HepG2 (cell line): ENCODE measurements around the gene KPNA3. TPM values are rescaled to one million over a fixed set of nuclear protein-coding genes. Genes with fewer than 3 reads are reported as not detected.

ENCODE experiments used
- AKAP8 ChIP-seq: sonication (generic); formaldehyde crosslinking; IDR thresholded peaks from 2 replicates; pipeline ENCODE4 v1.5.1; 2020; ENCODE audit warnings: mild to moderate bottlenecking, missing genetic modification reagents
- EP300 ChIP-seq, 3 experiments: sonication (generic) in 1 of 3; formaldehyde crosslinking in 1 of 3; IDR thresholded peaks; 2 replicates each; pipeline versions ENCODE4 v1.5.1 to v1.6.1; 2011 to 2020; ENCODE audit warnings: low read depth in 2 of 3, low read length in 2 of 3, borderline replicate concordance in 1 of 3, improper control_type of control experiment in 1 of 3, mild to moderate bottlenecking in 1 of 3, missing genetic modification reagents in 1 of 3, moderate library complexity in 1 of 3
- HNF1B ChIP-seq: sonication (generic); formaldehyde crosslinking; IDR thresholded peaks from 2 replicates; pipeline ENCODE4 v1.5.1; 2020; ENCODE audit warnings: mild to moderate bottlenecking, moderate library complexity, missing genetic modification reagents
- HNRNPL ChIP-seq: fragments of 200-400 bp; formaldehyde crosslinking; IDR thresholded peaks from 2 replicates; pipeline ENCODE4 v1.6.1; 2017; ENCODE audit warnings: mild to moderate bottlenecking, low read depth, low read length
- KAT2B ChIP-seq: fragments of 150-350 bp; IDR thresholded peaks from 2 replicates; pipeline ENCODE4 v1.6.1; 2014; ENCODE audit warnings: low read depth, low read length, borderline replicate concordance
- KDM3A ChIP-seq: IDR thresholded peaks from 2 replicates; pipeline ENCODE4 v1.6.1; 2018; ENCODE audit warnings: low read depth, missing compliant biosample characterization
- LBX2 ChIP-seq: sonication (generic); formaldehyde crosslinking; IDR thresholded peaks from 2 replicates; pipeline ENCODE4 v1.5.0; 2020; ENCODE audit warnings: missing genetic modification reagents, mild to moderate bottlenecking, borderline replicate concordance
- MEF2D ChIP-seq: sonication (generic); formaldehyde crosslinking; IDR thresholded peaks from 2 replicates; pipeline ENCODE4 v1.5.1; 2020; ENCODE audit warnings: mild to moderate bottlenecking, missing genetic modification reagents
- MYC ChIP-seq: sonication (generic); formaldehyde crosslinking; IDR thresholded peaks from 2 replicates; pipeline ENCODE4 v1.9.0; 2021; ENCODE audit warnings: missing genetic modification reagents, borderline replicate concordance
- NFIB ChIP-seq: sonication (generic); formaldehyde crosslinking; IDR thresholded peaks from 2 replicates; pipeline ENCODE4 v1.9.0; 2021; ENCODE audit warnings: missing genetic modification reagents, mild to moderate bottlenecking, borderline replicate concordance
- NONO ChIP-seq, 2 experiments: fragments of 450-650 bp in 1 of 2; sonication (generic) in 1 of 2; formaldehyde crosslinking in 1 of 2; IDR thresholded peaks in 1 of 2; conservative IDR thresholded peaks in 1 of 2; 2 replicates each; pipeline versions ENCODE4 v1.6.1 to v1.8.0; 2017 to 2022; ENCODE audit warnings: mild to moderate bottlenecking in 1 of 2, missing genetic modification reagents in 1 of 2, moderate library complexity in 1 of 2
- NPAS2 ChIP-seq: sonication (generic); formaldehyde crosslinking; IDR thresholded peaks from 2 replicates; pipeline ENCODE4 v1.8.0; 2022; ENCODE audit warnings: mild to moderate bottlenecking, missing genetic modification reagents, borderline replicate concordance
- PLSCR1 ChIP-seq: sonication (generic); formaldehyde crosslinking; IDR thresholded peaks from 2 replicates; pipeline ENCODE4 v1.5.0; 2020; ENCODE audit warnings: missing genetic modification reagents, mild to moderate bottlenecking, borderline replicate concordance
- RXRB ChIP-seq: IDR thresholded peaks from 2 replicates; pipeline ENCODE4 v1.6.1; 2016; ENCODE audit warnings: borderline replicate concordance, missing genetic modification reagents, missing compliant biosample characterization
- SP140L ChIP-seq: sonication (generic); formaldehyde crosslinking; IDR thresholded peaks from 2 replicates; pipeline ENCODE4 v1.4.0; 2020; ENCODE audit warnings: missing genetic modification reagents, borderline replicate concordance
- SPEN ChIP-seq: sonication (generic); formaldehyde crosslinking; IDR thresholded peaks from 2 replicates; pipeline ENCODE4 v1.5.1; 2020; ENCODE audit warnings: low read depth, mild to moderate bottlenecking, missing genetic modification reagents
- TAF1 ChIP-seq: sonication (generic); formaldehyde crosslinking; IDR thresholded peaks from 2 replicates; pipeline ENCODE4 v1.4.0; 2020; ENCODE audit warnings: missing genetic modification reagents
- TEAD3 ChIP-seq: optimal IDR thresholded peaks from 2 replicates; pipeline ENCODE3; 2016; ENCODE audit warnings: borderline replicate concordance
- U2AF1 ChIP-seq: fragments of 200-400 bp; formaldehyde crosslinking; optimal IDR thresholded peaks from 2 replicates; pipeline ENCODE3; 2017; ENCODE audit warnings: mild to moderate bottlenecking, low read depth, low read length
- ZHX1 ChIP-seq: sonication (generic); formaldehyde crosslinking; IDR thresholded peaks from 2 replicates; pipeline ENCODE4 v1.8.1; 2022; ENCODE audit warnings: low read depth, mild to moderate bottlenecking, missing genetic modification reagents
- ZNF256 ChIP-seq: sonication (generic); formaldehyde crosslinking; conservative IDR thresholded peaks from 2 replicates; pipeline ENCODE4 v1.4.0; 2020; ENCODE audit warnings: missing genetic modification reagents
- ZNF331 ChIP-seq: sonication (generic); formaldehyde crosslinking; IDR thresholded peaks from 2 replicates; pipeline ENCODE4 v1.4.0; 2020; ENCODE audit warnings: missing genetic modification reagents
- ZNF598 ChIP-seq: sonication (generic); formaldehyde crosslinking; IDR thresholded peaks from 2 replicates; pipeline ENCODE4 v1.5.1; 2020; ENCODE audit warnings: mild to moderate bottlenecking, missing genetic modification reagents, borderline replicate concordance
- ZNF616 ChIP-seq: sonication (generic); formaldehyde crosslinking; IDR thresholded peaks from 2 replicates; pipeline ENCODE4 v1.5.0; 2020; ENCODE audit warnings: low read depth, mild to moderate bottlenecking, missing genetic modification reagents
- ZNF782 ChIP-seq: sonication (generic); formaldehyde crosslinking; IDR thresholded peaks from 2 replicates; pipeline ENCODE4 v1.4.0; 2020; ENCODE audit warnings: missing genetic modification reagents, mild to moderate bottlenecking, borderline replicate concordance
- polyA plus RNA-seq, 8 experiments: library from polyadenylated mRNA; depleted of rRNA in 3 of 8; stranded (reverse) in 7 of 8; unstranded in 1 of 8; fragments of >200 nt; fragmentation: Illumina TruSeq in 4 of 8; extraction: Trizol in 4 of 8; gene quantifications; 2 replicates each; pipeline versions ENCODE4 v1.2.1 to v1.2.3, GENCODE V29; 2011 to 2016; ENCODE audit warnings: low read depth in 4 of 8, missing spikeins in 1 of 8, mixed read lengths in 1 of 8; ENCODE audit not compliant: insufficient read depth in 1 of 8
- total RNA-seq, 5 experiments: library from RNA; depleted of rRNA; stranded (reverse); fragments of >200 nt; fragmentation: Illumina TruSeq; extraction: Trizol; gene quantifications; 2 replicates each; pipeline ENCODE4 v1.2.3, GENCODE V29; 2016; ENCODE audit warnings: low read depth in 1 of 5

Gene KPNA3
- total and polyA plus RNA-seq, 2 of the 13 experiments (the other 11 are each of a cell fraction or from before 2014, with no cell fraction given), result 13.0 to 28.9 TPM

GRCh38 chr13:49669735-49670309, 122.7 kb downstream of the KPNA3 start (continued):
- TF ChIP-seq EP300 (IDR thresholded peaks at IDR 0.05; ENCODE audit: low read depth in 2 of 2, low read length in 2 of 2) (no peak), EP300 (CRISPR knock-in tag; IDR thresholded peaks at IDR 0.05; ENCODE audit: borderline replicate concordance) (no peak), NONO (IDR thresholded peaks at IDR 0.05) (no peak), NONO (CRISPR knock-in tag; conservative IDR thresholded peaks at IDR 0.05) (no peak), NPAS2 (CRISPR knock-in tag) (no peak), TEAD3 (CRISPR knock-in tag) (peak; percentile 21), ZHX1 (CRISPR knock-in tag) (no peak), AKAP8 (CRISPR knock-in tag) (no peak), ZNF256 (CRISPR knock-in tag) (no peak), TAF1 (CRISPR knock-in tag) (no peak), ZNF331 (no peak), RXRB (no peak), PLSCR1 (CRISPR knock-in tag) (no peak), HNRNPL (no peak), KAT2B (no peak), MEF2D (no peak), ZNF598 (CRISPR knock-in tag) (no peak), LBX2 (CRISPR knock-in tag) (no peak), MYC (no peak), HNF1B (CRISPR knock-in tag) (no peak), SPEN (CRISPR knock-in tag) (no peak), NFIB (no peak), SP140L (CRISPR knock-in tag) (no peak), U2AF1 (no peak), ZNF782 (CRISPR knock-in tag) (no peak), ZNF616 (no peak), KDM3A (CRISPR knock-in tag) (no peak)
